Testis (tissue), 2 donors: ENCODE data around the gene TRAF6.

Source experiments
- POLR2A ChIP-seq: fragments of 450-650 bp; IDR thresholded peaks from one replicate; pipeline ENCODE4 v1.6.1; 2017; ENCODE audit warnings: antibody characterized with exemption, mild to moderate bottlenecking, moderate library complexity
- TF ChIP-seq, protein P1 (sequence below), 3 experiments: fragments of 450-650 bp in 2 of 3; fragments of 200-600 bp in 1 of 3; sonication (generic) in 1 of 3; IDR thresholded peaks; one replicate each; pipeline ENCODE4 v1.5.1; 2016 to 2019; ENCODE audit warnings: antibody characterized with exemption in 3 of 3, mild to moderate bottlenecking in 2 of 3, moderate library complexity in 1 of 3

GRCh38 chr11:36467012-36467411 lies 43.1 kb downstream of the TRAF6 start:
- TF ChIP-seq, protein P1, sequence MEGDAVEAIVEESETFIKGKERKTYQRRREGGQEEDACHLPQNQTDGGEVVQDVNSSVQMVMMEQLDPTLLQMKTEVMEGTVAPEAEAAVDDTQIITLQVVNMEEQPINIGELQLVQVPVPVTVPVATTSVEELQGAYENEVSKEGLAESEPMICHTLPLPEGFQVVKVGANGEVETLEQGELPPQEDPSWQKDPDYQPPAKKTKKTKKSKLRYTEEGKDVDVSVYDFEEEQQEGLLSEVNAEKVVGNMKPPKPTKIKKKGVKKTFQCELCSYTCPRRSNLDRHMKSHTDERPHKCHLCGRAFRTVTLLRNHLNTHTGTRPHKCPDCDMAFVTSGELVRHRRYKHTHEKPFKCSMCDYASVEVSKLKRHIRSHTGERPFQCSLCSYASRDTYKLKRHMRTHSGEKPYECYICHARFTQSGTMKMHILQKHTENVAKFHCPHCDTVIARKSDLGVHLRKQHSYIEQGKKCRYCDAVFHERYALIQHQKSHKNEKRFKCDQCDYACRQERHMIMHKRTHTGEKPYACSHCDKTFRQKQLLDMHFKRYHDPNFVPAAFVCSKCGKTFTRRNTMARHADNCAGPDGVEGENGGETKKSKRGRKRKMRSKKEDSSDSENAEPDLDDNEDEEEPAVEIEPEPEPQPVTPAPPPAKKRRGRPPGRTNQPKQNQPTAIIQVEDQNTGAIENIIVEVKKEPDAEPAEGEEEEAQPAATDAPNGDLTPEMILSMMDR (IDR thresholded peaks at IDR 0.05), result no peak
- no peak for TF ChIP-seq POLR2A
